IPS-11a (cell line): ENCODE results near the gene LTB4R.
"Not testable (repeated sequence)": the region's sequence is repeated elsewhere in the genome, so short reads cannot be mapped to it uniquely, and the experiment has no call there.

ENCODE experiments used
- H3K4me3 ChIP-seq: one replicate; pipeline ENCODE4 v1.5.1; 2013; ENCODE audit warnings: low read depth, low read length, control low read depth

LTB4R gene

GRCh38 chr14:24338843-24339242 lies 27.5 kb downstream of the LTB4R start:
- H3K4me3 ChIP-seq = peak overlapping the region; percentile 65

- peak within 1 kb of the TSS; percentile 65 for H3K4me3 ChIP-seq
These were observed 28.2 kb downstream of the LTB4R start, which contains the start of gene RIPK3 for GRCh38 chr14:24339284-24340151. Gene RIPK3, minus strand, starts transcription at chr14:24339991. Its CDS starts 165 bp downstream, at chr14:24339826.

- no peak overlapping the region for H3K4me3 ChIP-seq
These were observed 29.3 kb downstream of the LTB4R start for GRCh38 chr14:24340606-24341005.

GRCh38 chr14:24342889-24343288 lies 31.6 kb downstream of the LTB4R start:
- no peak overlapping the region for H3K4me3 ChIP-seq

- H3K4me3 ChIP-seq = no peak overlapping the region
These were observed 32.7 kb downstream of the LTB4R start for GRCh38 chr14:24343795-24344660.

- H3K4me3 ChIP-seq = no peak overlapping the region
These were observed 35.8 kb downstream of the LTB4R start for GRCh38 chr14:24347134-24347533.

- H3K4me3 ChIP-seq = no peak overlapping the region
These were observed 36.9 kb downstream of the LTB4R start for GRCh38 chr14:24348186-24348585.

- no peak overlapping the region for H3K4me3 ChIP-seq
These were observed 38.4 kb downstream of the LTB4R start for GRCh38 chr14:24349742-24350141.

GRCh38 chr14:24351517-24351916 lies 40.2 kb downstream of the LTB4R start:
- H3K4me3 ChIP-seq = no peak overlapping the region

- H3K4me3 ChIP-seq = no peak overlapping the region
These were observed 42.5 kb downstream of the LTB4R start for GRCh38 chr14:24353559-24354481.

GRCh38 chr14:24354482-24354825 lies 43.2 kb downstream of the LTB4R start:
- H3K4me3 ChIP-seq = not testable (repeated sequence)

- H3K4me3 ChIP-seq = no peak overlapping the region
These were observed 43.7 kb downstream of the LTB4R start for GRCh38 chr14:24355009-24355408.

- no peak overlapping the region for H3K4me3 ChIP-seq
These were observed 44.9 kb downstream of the LTB4R start for GRCh38 chr14:24356208-24356607.

- H3K4me3 ChIP-seq = no peak overlapping the region
These were observed 49.0 kb downstream of the LTB4R start for GRCh38 chr14:24360281-24360680.

- no peak overlapping the region for H3K4me3 ChIP-seq
These were observed 50.0 kb downstream of the LTB4R start for GRCh38 chr14:24361326-24361725.

- no peak overlapping the region for H3K4me3 ChIP-seq
These were observed 51.1 kb downstream of the LTB4R start for GRCh38 chr14:24362241-24362960.

GRCh38 chr14:24363401-24363800 lies 52.1 kb downstream of the LTB4R start:
- no peak overlapping the region for H3K4me3 ChIP-seq

- H3K4me3 ChIP-seq = no peak overlapping the region
These were observed 53.5 kb downstream of the LTB4R start for GRCh38 chr14:24364841-24365240.

GRCh38 chr14:24365600-24366412 lies 54.5 kb downstream of the LTB4R start:
- H3K4me3 ChIP-seq = peak overlapping the region; percentile 31
